Activated CD4-positive, alpha-beta T cell treated with anti-CD3 and anti-CD28 coated beads, Interleukin-10, Interleukin-2, amounts not matched to agents 100 ng/mL and 50 ng/mL, durations not matched to agents 16 hours and 8 hours (primary cell): ENCODE measurements around the gene DCBLD1.
"Not testable (repeated sequence)": the region's sequence is repeated elsewhere in the genome, so short reads cannot be mapped to it uniquely, and the experiment has no call there.

Experiments
- DNase-seq: peaks from one replicate; pipeline ENCODE4 v3.0.0-alpha.2; 2020

DCBLD1 gene

GRCh38 chr6:117502580-117502979 lies 20.1 kb downstream of the DCBLD1 start:
- no peak for DNase-seq

GRCh38 chr6:117503211-117503610 lies 20.7 kb downstream of the DCBLD1 start:
- DNase-seq, result no peak

- no peak for DNase-seq
Measured at GRCh38 chr6:117504478-117505144, 22.1 kb downstream of the DCBLD1 start.

GRCh38 chr6:117505311-117505710 lies 22.8 kb downstream of the DCBLD1 start:
- no peak for DNase-seq

- no peak for DNase-seq
Measured at GRCh38 chr6:117506180-117506835, 23.8 kb downstream of the DCBLD1 start.

GRCh38 chr6:117506907-117507306 lies 24.4 kb downstream of the DCBLD1 start:
- no peak for DNase-seq

- DNase-seq, result no peak
Measured at GRCh38 chr6:117508450-117508971, 26.0 kb downstream of the DCBLD1 start.

GRCh38 chr6:117509021-117509420 lies 26.5 kb downstream of the DCBLD1 start:
- DNase-seq, result no peak

- DNase-seq, result no peak
Measured at GRCh38 chr6:117512056-117512828, 29.8 kb downstream of the DCBLD1 start.

GRCh38 chr6:117512987-117513573 lies 30.6 kb downstream of the DCBLD1 start:
- no peak for DNase-seq

GRCh38 chr6:117513778-117514365 lies 31.4 kb downstream of the DCBLD1 start:
- DNase-seq, result no peak

GRCh38 chr6:117514655-117515054 lies 32.2 kb downstream of the DCBLD1 start:
- no peak for DNase-seq

- no peak for DNase-seq
Measured at GRCh38 chr6:117515326-117515725, 32.9 kb downstream of the DCBLD1 start.

- DNase-seq, result not testable (repeated sequence)
Measured at GRCh38 chr6:117517995-117518394, 35.5 kb downstream of the DCBLD1 start.

- DNase-seq, result no peak
Measured at GRCh38 chr6:117518870-117519269, 36.4 kb downstream of the DCBLD1 start.

GRCh38 chr6:117520603-117521395 lies 38.3 kb downstream of the DCBLD1 start:
- DNase-seq, result no peak

- DNase-seq, result no peak
Measured at GRCh38 chr6:117521791-117522502, 39.5 kb downstream of the DCBLD1 start.

GRCh38 chr6:117525607-117526006 lies 43.1 kb downstream of the DCBLD1 start:
- DNase-seq, result no peak

GRCh38 chr6:117530467-117531242 lies 48.2 kb downstream of the DCBLD1 start:
- no peak for DNase-seq

GRCh38 chr6:117531346-117531745 lies 48.9 kb downstream of the DCBLD1 start:
- no peak for DNase-seq
